Neural progenitor cell (in vitro differentiated cells): ENCODE data around the gene EGFL6.

ENCODE experiments used
- EZH2phosphoT487 ChIP-seq: fragments of 200-600 bp; sonication (generic); IDR thresholded peaks from 2 replicates; pipeline ENCODE4 v1.6.1; 2017; ENCODE audit warnings: antibody characterized with exemption
- TF ChIP-seq, protein P1 (sequence below): fragments of 200-600 bp; sonication (generic); IDR thresholded peaks from 2 replicates; pipeline ENCODE4 v1.5.1; 2017; ENCODE audit warnings: antibody characterized with exemption, mild to moderate bottlenecking

DNA sequence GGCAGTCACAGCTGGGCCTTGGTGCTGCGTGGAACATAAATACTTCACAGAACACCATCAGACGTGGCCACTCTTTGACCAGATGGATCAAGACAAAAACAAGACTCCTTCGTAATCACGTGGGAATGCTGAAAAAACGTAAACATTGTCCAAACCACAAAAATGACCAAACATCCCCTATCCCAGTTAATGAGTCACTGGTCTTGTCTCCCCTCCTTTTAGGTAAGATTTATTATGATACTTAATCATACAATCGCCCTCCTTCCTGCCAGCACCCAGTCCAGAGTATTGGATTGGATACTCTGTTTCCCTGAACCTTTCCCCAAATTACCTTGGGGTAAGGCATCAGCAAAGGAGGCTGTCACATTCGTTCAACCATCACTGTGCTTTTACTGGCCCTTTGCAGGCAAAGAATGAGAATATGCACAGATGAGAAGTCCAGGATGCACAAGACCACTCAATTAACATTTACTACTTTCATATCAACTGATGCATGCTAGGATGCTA is 82.9 kb downstream of the EGFL6 start:
- TF ChIP-seq, protein P1, sequence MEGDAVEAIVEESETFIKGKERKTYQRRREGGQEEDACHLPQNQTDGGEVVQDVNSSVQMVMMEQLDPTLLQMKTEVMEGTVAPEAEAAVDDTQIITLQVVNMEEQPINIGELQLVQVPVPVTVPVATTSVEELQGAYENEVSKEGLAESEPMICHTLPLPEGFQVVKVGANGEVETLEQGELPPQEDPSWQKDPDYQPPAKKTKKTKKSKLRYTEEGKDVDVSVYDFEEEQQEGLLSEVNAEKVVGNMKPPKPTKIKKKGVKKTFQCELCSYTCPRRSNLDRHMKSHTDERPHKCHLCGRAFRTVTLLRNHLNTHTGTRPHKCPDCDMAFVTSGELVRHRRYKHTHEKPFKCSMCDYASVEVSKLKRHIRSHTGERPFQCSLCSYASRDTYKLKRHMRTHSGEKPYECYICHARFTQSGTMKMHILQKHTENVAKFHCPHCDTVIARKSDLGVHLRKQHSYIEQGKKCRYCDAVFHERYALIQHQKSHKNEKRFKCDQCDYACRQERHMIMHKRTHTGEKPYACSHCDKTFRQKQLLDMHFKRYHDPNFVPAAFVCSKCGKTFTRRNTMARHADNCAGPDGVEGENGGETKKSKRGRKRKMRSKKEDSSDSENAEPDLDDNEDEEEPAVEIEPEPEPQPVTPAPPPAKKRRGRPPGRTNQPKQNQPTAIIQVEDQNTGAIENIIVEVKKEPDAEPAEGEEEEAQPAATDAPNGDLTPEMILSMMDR: no peak
- TF ChIP-seq EZH2phosphoT487: no peak
